GM12801 (cell line): ENCODE data around the gene CACNA1D.

ENCODE experiments used
- CTCF ChIP-seq: IDR thresholded peaks from one replicate; pipeline ENCODE4 v1.5.1; 2011; ENCODE audit warnings: control low read depth; ENCODE audit not compliant: insufficient read length; ENCODE audit errors: extremely low read depth

The CACNA1D gene

GRCh38 chr3:53705774-53706173 lies 211.4 kb downstream of the CACNA1D start:
- TF ChIP-seq CTCF = no peak

GRCh38 chr3:53707222-53707621 lies 212.8 kb downstream of the CACNA1D start:
- no peak for TF ChIP-seq CTCF

DNA sequence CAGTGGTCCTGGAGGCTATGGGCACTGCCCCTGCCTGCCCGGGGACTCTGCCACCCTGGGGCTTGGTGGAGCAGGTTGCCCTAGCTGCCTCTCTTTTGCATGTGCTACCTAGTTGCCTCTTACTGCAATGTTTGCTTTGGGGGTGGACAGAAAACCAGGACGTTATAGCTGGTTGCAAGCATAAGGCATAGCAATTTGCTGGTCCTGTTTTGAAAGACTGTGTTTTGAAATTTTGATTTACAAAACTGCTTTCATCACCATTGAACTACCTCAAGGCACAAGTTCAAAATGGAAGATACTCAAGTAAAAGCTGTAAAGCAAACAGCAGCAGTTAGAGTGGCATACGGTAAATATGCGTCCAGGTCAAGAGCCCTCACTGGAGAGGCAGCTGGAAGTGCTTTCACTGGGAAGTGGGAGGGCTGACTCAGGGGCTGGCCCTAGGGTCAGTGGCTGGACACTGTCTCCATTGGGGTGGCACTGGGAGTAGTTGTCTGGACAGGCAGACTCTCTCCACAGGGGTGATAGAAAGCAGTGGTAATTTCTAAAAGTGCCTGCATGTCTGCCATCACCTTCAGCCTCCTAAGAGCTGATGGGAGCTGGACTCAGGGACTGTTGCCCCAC lies 213.7 kb downstream of the CACNA1D start:
- no peak for TF ChIP-seq CTCF

DNA sequence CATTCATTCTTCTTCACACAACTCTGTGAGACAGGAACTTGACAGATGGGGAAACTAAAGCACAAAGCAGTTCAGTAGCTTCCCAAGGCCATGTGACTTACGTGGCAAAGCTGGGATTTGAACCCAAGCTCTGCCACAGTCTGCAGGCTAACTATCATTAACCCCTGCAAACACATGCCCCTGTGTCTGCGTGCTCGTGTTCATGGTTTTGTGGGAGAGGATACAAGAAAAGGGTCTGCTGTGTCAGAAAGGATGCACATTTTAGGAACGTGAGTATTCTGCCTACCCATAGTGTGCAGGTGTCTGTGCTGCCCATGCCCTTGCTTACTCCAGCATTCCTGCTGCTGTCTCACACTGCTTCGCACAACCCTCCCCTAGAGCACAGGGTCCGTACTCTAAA lies 214.8 kb downstream of the CACNA1D start:
- TF ChIP-seq CTCF = no peak

DNA sequence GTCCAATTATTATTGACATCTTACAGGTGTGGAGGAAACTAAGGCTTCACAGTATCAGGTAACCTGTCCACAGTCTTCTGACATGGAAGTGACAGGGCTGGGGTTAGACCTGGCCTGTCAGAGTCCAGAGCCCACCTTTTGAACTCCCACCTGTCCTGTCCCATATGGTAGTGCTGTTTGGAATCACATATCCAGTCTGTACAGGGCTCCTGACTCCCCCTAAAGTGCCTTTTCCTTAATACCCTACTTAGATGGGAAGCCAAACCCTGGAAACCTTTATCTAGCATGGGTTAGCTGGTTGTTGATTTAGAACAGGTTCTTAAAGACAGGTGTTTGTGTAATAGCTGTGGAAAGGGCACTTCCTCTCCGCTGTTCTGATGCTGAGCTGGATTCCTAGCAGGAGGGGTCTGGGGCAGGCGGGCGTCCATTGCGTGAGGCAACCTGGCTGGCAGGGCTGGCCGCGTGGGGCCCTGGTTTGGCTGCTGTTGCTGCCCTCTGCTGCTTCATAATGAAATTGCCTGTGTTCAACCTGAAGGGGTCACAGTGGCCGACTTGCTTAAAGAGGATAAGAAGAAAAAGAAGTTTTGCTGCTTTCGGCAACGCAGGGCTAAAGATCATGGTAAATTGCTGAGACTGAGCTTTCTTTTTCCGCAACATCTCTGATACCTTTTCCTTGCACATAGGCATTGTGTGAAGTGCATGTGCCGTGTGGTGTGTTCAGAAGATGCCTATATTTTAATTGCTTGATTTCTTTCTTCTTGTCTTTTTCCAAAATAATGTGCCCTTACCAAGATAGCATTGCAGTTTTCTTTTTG lies 215.7 kb downstream of the CACNA1D start:
- no peak for TF ChIP-seq CTCF

GRCh38 chr3:53711387-53711786 lies 217.0 kb downstream of the CACNA1D start:
- TF ChIP-seq CTCF = no peak

GRCh38 chr3:53712817-53713388 lies 218.5 kb downstream of the CACNA1D start:
- TF ChIP-seq CTCF = no peak
